Vagina (tissue), 2 donors: ENCODE measurements around the gene VIL1. TPM values are rescaled to one million over a fixed set of nuclear protein-coding genes. Genes with fewer than 3 reads are reported as not detected.
A peak's percentile ranks its signal among the peaks of the same experiment; 100 is the strongest.

Experiments used
- DNase-seq, 2 donors: peaks; one replicate each; pipeline ENCODE4 v3.0.0-alpha.2; 2017; ENCODE audit errors: extremely low spot score in 2 of 2
- H3K27ac ChIP-seq: fragments of 200-600 bp; sonication (generic); one replicate; pipeline ENCODE4 v1.5.1; 2019
- H3K27me3 ChIP-seq: fragments of 200-600 bp; sonication (generic); one replicate; pipeline ENCODE4 v1.5.1; 2019
- H3K36me3 ChIP-seq, 2 donors: fragments of 200-600 bp; sonication (generic); one replicate each; pipeline ENCODE4 v1.5.1; 2017 to 2019
- H3K4me1 ChIP-seq: fragments of 200-600 bp; sonication (generic); one replicate; pipeline ENCODE4 v1.5.1; 2019
- H3K4me3 ChIP-seq, 2 donors: fragments of 200-600 bp; sonication (generic); 1 replicate in 1 of 2; 2 replicates in 1 of 2; pipeline ENCODE4 v1.5.1; 2016 to 2019
- H3K9me3 ChIP-seq: fragments of 200-600 bp; sonication (generic); one replicate; pipeline ENCODE4 v1.5.1; 2019
- POLR2A ChIP-seq, 2 donors: fragments of 450-650 bp; IDR thresholded peaks; one replicate each; pipeline ENCODE4 v1.6.1; 2017; ENCODE audit warnings: antibody characterized with exemption in 2 of 2, mild to moderate bottlenecking in 2 of 2, moderate library complexity in 2 of 2
- POLR2AphosphoS5 ChIP-seq, 2 donors: sonication (generic); formaldehyde crosslinking; IDR thresholded peaks; one replicate each; pipeline ENCODE4 v1.9.0; 2017; ENCODE audit warnings: antibody characterized with exemption in 2 of 2, mild to moderate bottlenecking in 2 of 2, low read depth in 1 of 2; ENCODE audit not compliant: insufficient read depth in 1 of 2
- intact Hi-C: fragments of 100-400 bp; cut with DNase I; formaldehyde crosslinking; loops from one replicate; pipeline ENCODE4 v1.15.1; 2023
- total RNA-seq: library from RNA; depleted of rRNA; stranded (reverse); fragments of >200 nt; gene quantifications from one replicate; pipeline ENCODE4 v1.2.3, GENCODE V29; 2016
- TF ChIP-seq, protein P1 (sequence below), 3 experiments: fragments of 450-650 bp in 2 of 3; fragments of 200-600 bp in 1 of 3; sonication (generic) in 1 of 3; IDR thresholded peaks; one replicate each; pipeline ENCODE4 v1.5.1; 2017 to 2019; ENCODE audit warnings: antibody characterized with exemption in 3 of 3, mild to moderate bottlenecking in 2 of 3, moderate library complexity in 2 of 3

The VIL1 gene
- total RNA-seq, 1 donor from 2014 or later = not detected

DNA sequence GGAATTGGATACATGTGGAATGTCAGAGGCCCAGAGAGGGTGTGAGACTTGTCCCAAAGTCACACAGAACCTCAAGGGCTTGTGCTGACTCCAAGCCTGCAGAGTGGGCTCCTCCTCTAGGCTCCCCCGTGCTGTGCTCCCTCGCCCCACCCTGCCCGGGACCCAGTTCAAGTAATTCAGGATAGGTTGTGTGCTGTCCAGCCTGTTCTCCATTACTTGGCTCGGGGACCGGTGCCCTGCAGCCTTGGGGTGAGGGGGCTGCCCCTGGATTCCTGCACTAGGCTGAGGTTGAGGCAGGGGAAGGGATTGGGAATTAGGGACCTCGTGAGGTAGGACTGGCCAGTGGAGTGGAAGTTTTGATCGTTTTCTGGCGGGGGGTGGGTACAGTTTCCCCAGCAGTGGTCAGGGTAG is 16.4 kb upstream of the VIL1 start:
- intact Hi-C loops = loop anchor here (2.0 to 10.0 kb wide), 3 partner anchors 68 to 242 kb away; partner anchors contain the start of genes CNOT9 and USP37
- peak overlapping the region; percentile 99 for H3K27ac ChIP-seq
- peaks cover 0 to 41% of the 10 kb centered on the region in 2 donors for H3K36me3 ChIP-seq
- no peak overlapping the region for H3K4me3 ChIP-seq
- no peaks in the 10 kb centered on the region for H3K9me3 ChIP-seq
- TF ChIP-seq POLR2A (IDR thresholded peaks at IDR 0.05) = no peak
- TF ChIP-seq POLR2AphosphoS5 (IDR thresholded peaks at IDR 0.05; ENCODE audit: insufficient read depth in 1 of 2, low read depth in 1 of 2) = no peak
- TF ChIP-seq, protein P1, sequence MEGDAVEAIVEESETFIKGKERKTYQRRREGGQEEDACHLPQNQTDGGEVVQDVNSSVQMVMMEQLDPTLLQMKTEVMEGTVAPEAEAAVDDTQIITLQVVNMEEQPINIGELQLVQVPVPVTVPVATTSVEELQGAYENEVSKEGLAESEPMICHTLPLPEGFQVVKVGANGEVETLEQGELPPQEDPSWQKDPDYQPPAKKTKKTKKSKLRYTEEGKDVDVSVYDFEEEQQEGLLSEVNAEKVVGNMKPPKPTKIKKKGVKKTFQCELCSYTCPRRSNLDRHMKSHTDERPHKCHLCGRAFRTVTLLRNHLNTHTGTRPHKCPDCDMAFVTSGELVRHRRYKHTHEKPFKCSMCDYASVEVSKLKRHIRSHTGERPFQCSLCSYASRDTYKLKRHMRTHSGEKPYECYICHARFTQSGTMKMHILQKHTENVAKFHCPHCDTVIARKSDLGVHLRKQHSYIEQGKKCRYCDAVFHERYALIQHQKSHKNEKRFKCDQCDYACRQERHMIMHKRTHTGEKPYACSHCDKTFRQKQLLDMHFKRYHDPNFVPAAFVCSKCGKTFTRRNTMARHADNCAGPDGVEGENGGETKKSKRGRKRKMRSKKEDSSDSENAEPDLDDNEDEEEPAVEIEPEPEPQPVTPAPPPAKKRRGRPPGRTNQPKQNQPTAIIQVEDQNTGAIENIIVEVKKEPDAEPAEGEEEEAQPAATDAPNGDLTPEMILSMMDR (IDR thresholded peaks at IDR 0.05) = no peak
- H3K4me1 ChIP-seq = peaks cover 70% of the 10 kb centered on the region
- DNase-seq = no peak
- H3K27me3 ChIP-seq = no peaks in the 10 kb centered on the region

DNA sequence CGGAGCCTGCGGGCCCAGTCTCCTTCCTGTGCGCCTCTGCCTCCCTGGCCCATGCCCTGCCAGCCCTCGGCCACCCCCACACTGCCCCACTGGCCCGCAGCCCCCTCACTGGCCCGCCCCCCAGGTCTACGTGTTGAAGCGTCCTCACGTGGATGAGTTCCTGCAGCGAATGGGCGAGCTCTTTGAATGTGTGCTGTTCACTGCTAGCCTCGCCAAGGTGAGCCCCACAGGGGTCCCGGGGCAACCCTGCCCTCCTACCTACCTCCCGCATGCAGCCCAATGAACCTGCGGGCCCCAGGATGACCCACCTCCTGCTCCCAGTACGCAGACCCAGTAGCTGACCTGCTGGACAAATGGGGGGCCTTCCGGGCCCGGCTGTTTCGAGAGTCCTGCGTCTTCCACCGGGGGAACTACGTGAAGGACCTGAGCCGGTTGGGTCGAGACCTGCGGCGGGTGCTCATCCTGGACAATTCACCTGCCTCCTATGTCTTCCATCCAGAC is 16.0 kb upstream of the VIL1 start:
- intact Hi-C loops = loop anchor here (2.0 to 10.0 kb wide), 3 partner anchors 68 to 242 kb away; partner anchors contain the start of genes CNOT9 and USP37
- H3K4me1 ChIP-seq = peaks cover 70% of the 10 kb centered on the region
- TF ChIP-seq POLR2AphosphoS5 (IDR thresholded peaks at IDR 0.05; ENCODE audit: insufficient read depth in 1 of 2, low read depth in 1 of 2) (no peak), POLR2A (IDR thresholded peaks at IDR 0.05) (no peak)
- TF ChIP-seq, protein P1 (IDR thresholded peaks at IDR 0.05) = no peak
- H3K27ac ChIP-seq = peak overlapping the region; percentile 99
- no peak for DNase-seq
- H3K9me3 ChIP-seq = no peaks in the 10 kb centered on the region
- H3K4me3 ChIP-seq = no peak overlapping the region
- H3K36me3 ChIP-seq = peaks cover 0 to 41% of the 10 kb centered on the region in 2 donors
- H3K27me3 ChIP-seq = no peaks in the 10 kb centered on the region

DNA sequence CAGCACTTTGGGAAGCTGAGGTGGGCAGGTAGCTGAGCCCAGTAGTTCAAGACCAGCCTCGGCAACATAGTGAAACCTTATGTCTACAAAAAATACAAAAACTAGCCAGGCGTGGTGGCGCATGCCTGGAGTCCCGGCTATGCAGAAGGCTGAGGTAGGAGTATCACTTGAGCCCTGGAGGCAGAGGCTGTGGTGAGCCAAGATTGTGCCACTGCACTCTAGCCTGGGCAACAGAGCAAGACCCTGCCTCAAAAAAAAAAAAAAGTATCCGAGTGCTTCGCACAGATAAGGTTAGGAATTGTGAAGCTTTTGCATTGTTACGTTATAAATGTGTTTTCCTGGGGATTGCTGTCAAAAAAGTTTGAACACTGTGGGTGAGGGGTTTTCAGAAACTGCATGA is 15.1 kb upstream of the VIL1 start:
- Histone ChIP-seq H3K4me3 (no peak overlapping the region), H3K27me3 (no peaks in the 10 kb centered on the region), H3K36me3 (peaks cover 0 to 41% of the 10 kb centered on the region in 2 donors), H3K9me3 (no peaks in the 10 kb centered on the region), H3K27ac (no peak overlapping the region), H3K4me1 (peaks cover 69% of the 10 kb centered on the region)
- DNase-seq = no peak
- intact Hi-C loops = loop anchor here (2.0 to 10.0 kb wide), 3 partner anchors 67 to 241 kb away; partner anchors contain the start of genes CNOT9 and USP37
- TF ChIP-seq POLR2AphosphoS5 (IDR thresholded peaks at IDR 0.05; ENCODE audit: insufficient read depth in 1 of 2, low read depth in 1 of 2) (no peak), POLR2A (IDR thresholded peaks at IDR 0.05) (no peak)
- TF ChIP-seq, protein P1 (IDR thresholded peaks at IDR 0.05) = no peak

GRCh38 chr2:218404351-218405085 is 14.4 kb upstream of the VIL1 start:
- no peaks in the 10 kb centered on the region for H3K27me3 ChIP-seq
- TF ChIP-seq, protein P1 (IDR thresholded peaks at IDR 0.05) = no peak
- no peak for TF ChIP-seq POLR2AphosphoS5 (IDR thresholded peaks at IDR 0.05; ENCODE audit: insufficient read depth in 1 of 2, low read depth in 1 of 2)
- no peak for TF ChIP-seq POLR2A (IDR thresholded peaks at IDR 0.05)
- no peak overlapping the region for H3K4me3 ChIP-seq
- H3K9me3 ChIP-seq = no peaks in the 10 kb centered on the region
- peaks cover 69% of the 10 kb centered on the region for H3K4me1 ChIP-seq
- H3K27ac ChIP-seq = peak overlapping the region; percentile 97
- peaks cover 0 to 41% of the 10 kb centered on the region in 2 donors for H3K36me3 ChIP-seq
- no peak for DNase-seq
- intact Hi-C loops = loop anchor here (10.0 kb wide), 2 partner anchors 160 to 240 kb away; partner anchors contain the start of genes CNOT9 and USP37
